Ammon's horn (tissue), 1 donor: ENCODE data around the gene CDH4.
A peak's percentile ranks its signal among the peaks of the same experiment; 100 is the strongest.

Experiments
- DNase-seq: peaks from one replicate; pipeline ENCODE4 v3.0.0-alpha.2; 2016; ENCODE audit warnings: low spot score

The CDH4 gene

DNA sequence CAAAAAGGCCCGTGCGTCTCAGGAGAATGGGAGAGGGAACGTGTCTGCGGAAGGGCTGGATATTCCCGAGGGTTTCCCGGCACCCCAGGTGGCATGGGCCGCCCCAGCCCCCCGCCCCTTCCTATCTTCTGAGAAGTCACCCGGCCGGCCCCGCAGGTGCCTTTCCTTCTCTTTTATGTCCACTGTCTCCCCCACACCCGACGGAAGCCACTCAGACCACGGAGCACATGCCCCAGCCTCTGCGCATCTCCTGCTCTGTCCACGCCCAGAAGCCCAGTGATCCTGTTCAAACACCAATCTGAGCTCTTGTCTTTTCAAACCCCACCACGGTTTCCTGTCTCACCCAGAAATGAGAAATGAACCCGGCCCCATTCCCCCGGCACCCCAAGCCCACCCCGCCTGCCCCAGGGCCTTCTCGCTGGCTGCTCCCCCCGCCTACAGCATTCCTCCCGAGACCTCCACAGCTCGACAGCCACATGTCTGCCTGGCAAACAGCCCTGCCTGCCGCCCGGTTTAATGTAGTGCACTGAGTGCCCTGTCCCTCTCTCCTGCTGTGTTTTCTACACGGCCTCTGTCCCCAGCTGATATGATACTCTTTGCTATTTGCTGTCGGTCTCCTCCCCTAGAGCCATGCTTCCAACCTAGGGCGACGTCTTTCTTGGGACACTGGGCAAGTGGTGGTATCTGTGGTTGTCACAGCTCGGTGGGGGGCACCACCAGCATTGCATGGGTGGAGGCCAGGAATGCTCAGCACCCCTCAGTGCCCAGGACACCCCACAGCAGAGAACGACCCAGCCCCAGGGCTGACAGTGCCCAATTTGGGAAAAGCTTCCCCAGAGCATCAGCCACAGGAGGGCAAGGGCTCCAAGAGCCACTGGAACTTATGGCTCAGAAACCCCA, 630.9 kb downstream of the CDH4 start:
- DNase-seq: no peak

DNA sequence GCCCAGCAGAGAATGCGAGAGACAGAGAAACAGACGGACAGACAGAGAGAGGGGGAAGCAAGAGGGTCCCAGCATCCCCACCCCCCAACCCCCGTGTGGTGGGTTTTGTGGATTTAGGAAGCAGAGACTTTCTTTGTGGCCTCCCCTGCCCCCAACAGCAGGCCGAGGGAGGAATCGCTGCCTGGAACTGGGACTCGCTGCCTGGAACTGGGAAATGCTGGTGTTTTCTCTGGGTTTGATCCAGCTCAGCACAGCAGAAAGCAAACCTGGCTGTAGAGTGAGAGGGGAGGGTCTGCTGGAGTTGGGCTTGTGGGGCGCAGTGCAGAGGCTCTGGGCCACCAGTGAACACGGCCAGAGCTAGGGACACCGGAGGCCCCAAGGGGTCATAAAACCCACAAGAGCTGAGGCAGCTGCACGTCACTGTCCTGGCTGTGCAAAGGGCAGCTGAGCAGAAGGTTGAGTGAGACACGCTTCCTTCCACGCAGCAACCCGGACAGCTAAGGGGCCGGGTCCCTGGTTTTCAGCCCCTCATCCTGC, 631.9 kb downstream of the CDH4 start:
- DNase-seq: no peak

DNA sequence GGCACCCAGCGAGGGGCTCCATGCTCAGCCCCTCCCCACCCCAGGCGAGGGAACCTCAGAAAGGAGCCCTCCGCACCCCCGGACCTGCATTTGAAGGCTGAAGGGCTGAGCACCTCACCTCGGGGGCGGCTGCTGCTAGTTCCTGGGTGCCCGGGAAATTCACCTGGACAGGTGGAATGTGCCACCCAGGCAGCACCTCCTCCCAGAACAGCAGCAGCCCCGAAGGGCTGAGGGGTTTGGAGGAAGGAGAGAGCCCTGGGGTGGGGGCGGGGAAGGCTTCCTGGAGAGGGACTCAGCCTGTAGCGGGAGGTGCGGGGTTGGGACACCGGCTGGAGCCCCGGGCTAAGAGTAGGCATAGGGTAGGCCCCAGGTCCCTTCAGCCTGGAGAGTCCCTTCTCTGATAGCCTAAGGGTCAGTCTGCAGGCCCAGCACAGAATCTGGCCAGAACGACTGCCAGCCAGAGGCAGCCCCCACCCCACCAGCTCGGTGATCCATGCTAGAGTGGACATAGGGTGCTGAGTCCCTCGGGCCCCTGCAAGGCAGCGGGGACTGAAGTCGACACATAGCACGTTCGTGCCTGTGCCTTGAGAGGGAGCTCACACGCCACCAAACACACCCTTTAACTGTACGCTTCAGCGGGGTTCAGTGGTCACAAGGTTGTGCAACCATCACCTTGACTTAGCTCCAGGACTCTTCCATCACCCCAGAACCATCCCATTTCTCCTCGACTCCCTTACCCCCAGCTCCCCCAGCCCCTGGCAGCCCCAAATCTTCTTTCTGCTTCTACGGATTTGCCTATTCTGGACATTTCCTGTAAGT, 632.7 kb downstream of the CDH4 start:
- DNase-seq: no peak

DNA sequence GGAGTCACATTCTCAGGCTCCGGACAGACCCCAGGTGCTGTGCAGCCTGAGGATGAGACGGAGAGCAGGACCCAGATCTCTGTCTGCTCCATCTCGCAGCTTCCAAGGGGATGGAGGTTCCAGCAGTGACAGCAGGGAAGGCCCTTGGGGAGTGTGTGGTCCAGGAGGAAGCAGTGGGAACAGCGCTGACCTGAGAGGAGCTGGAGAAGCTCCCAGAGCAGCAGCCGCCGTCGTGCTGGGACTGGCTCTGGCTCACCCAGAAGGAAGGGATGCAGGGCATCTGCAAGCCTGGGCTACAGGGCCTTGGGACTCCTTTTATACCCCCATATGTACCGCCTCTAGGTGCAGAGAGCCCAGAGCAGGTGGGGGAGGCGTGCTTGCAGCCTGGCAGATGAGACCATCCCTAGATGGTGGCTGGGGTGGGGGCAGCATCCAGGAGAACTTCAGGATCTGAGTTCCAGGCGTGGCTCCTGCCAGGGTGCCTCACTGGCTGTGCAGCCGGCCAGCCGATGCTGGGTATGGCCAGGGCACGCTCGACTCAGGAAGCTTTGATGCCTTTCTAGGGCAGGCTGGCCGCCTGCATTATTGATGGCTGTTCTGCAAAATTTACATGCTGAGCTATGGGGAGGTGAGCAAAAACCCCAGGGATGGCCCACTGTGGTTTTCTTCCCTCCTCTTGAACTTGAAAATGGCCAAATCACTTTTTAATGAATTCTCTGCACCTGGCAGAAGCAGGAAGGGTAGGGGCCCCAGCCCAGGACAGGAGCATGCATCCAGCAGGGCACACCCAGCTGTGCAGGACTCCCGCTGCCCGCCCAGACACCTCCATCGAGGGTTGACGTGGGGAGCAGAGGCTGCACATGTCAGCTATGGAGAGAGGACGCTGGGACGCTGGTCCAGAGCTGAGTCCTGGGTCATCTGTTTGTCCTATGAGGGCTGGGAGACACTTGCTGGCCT, 634.0 kb downstream of the CDH4 start:
- DNase-seq: no peak

DNA sequence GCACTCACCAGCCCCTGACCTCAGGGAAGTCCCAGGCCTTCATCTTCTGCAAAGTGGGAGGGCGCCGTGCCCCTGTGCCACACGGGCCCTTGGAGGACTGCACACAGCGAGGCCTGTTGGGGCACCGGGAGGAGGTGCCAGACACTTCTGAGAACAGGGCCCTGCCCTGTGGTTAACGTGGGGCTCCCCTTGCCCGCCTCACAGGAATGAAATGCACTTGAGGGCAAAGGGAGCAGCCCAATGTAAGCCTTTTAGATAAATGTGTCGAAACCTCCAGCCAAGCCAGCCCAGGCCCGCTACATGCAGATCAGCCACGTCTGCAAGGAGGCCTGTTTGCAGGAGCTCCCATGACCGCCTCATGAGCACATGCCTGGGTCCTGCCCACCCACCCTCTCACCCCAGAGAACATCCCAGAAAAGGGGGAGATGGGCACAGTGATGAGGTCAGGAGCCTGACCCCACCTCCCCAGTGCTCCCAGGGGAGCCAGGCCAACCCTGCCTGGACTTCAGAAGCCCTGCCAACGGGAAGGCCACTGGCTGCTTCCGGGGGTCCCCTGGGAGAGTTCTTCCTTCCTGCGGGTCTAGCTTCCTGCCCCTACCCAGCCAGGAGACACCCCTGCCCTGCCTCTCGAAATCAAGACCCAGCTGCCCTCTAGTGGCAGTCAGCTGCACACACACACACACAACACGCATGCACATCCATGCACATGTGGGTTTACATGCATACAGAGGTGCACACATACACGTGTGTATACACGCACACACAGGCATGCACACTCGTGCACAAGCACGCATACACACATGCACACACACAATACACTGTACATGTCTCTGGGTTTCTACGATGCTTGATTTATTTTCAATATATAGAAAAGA, 634.9 kb downstream of the CDH4 start:
- peak; percentile 65 for DNase-seq

DNA sequence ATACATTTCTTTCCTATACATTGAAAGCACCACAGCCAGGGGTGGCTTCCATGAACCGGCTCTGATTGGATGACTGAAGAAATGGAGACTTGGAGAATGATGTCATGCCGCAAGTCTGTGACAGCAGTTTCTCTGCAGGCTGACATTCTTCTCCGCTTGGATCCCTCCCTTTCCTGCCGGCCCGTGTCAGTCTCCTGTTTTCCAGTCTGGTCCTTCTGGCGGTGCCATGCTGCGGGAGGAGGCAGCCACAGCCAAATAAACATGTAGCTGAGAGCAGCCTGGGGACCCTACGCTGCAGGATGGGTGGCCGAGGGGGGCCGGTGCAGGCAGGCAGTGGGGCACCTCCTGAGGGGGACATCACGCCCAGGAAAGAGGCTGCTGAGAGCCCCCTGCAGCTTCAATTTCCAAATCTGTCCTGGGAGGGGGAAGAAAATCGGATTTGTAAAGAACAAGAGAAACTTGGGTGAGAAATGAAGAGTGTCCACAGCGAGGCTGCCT, 635.6 kb downstream of the CDH4 start:
- no peak for DNase-seq

DNA sequence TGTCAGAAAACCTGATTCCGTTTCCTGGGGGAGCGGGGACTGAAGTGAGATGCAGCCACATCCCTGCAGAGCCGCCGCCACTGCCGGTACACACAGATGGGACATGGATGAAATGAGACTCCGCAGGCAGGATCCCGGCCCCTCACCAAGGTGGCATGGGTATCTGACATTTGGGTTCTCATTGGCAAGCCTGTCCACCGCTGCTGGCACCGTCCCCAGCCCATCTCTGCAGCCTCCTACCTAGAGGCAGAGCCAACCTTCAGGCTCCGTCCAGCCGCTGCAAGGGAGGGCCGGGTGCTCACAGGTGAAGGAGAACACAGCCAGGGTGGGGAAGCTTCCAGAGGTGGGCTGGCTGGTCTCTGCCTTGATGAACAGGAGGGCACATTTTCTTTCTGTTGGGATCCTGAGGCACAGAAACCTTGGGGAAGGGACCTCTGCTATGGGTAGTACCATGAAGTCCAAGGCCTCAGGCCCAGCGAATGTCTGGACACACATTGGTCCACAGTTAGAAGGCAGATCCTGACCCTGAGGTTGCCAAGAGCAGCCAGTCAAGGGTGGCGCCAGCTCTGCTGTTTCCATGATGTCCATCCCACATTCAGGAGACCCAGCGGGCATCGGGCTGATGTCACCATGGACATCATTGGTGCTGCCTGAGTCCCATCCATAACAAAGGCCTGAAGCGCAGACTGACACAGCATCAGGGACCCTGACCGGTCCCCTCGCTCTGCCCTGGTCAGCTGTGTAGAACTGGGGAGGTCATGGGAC, 636.2 kb downstream of the CDH4 start:
- no peak for DNase-seq

DNA sequence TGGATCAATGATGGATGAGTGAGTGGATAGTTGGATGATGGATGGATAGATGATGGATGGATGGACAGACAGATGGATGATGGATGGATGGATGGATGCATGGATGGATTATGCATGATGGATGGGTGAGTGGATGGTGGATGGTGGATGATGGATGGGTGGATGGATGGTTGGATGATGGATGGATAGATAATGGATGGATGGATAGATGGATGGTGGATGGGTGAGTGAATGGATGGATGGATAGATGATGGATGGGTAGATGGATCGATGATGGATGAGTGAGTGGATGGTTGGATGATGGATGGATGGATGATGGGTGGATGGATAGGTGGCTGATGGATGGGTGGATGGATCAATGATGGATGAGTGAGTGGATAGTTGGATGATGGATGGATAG, 637.6 kb downstream of the CDH4 start:
- DNase-seq: no peak

DNA sequence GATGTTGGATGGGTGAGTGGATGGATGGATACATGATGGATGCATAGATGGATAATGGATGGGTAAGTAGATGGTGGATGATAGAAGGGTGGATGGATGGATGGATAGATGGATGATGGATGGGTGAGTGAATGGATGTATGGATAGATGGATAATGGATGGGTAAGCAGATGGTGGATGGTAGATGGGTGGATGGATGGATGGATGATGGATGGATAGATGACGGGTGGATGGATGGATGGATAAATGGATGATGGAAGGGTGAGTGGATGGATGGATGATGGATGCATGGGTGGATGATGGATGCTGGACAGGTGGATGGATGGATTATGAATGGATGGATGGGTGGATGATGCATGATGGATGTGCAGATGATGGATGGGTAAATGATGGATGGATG, 638.1 kb downstream of the CDH4 start:
- DNase-seq: no peak

DNA sequence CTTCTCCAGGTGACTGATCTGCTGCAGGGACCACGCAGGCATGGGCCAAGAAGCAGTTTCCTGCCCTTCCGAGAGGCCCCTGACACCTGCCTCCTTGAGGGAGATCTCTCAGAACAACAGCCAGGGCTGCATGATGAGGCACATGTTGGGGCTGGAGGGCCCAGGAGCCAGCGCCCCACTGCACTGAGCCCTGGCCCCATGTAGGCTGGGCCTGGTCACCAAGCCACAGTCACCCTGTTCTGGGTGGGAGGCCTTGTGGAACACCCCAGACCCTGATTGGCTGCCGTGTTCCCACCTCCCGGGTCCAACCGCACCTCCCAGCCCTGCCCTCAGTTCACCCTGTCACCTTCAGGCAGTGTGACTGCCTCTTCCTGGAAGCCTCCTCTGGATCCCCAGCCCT, 639.4 kb downstream of the CDH4 start:
- DNase-seq: no peak

DNA sequence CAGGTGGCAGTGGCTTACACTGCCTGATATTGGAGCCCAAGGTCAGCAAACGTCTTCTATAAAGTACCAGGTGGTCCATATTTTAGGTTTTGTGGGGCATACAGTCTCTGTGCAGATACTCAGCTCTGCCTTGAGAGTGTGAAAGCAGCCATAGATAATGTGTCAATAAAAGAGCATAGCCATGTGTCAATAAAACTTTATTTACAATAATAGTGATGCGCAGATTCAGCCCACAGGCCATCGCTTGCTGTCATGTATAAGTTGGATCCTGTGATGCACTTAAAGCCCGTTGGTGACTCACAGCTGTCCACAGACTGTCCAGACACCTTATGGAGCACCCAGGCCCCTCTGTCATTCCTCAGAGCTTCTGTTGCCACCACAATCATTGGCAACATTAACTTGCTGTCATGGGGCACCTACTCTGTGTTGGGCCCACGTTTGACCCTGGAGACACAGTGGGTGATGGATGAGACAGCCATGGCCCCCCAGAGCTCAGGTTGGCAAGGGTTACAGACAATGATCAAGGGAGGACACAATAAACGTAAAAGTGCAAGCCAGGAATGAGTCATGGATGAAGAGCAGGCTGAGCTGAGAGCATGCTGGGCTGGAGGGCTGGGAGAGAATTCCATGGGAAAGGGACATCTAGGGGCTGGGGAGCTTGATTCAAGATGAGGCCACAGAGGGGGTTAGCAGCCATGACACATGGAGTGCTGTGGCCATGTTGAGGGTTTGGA, 640.0 kb downstream of the CDH4 start:
- no peak for DNase-seq

DNA sequence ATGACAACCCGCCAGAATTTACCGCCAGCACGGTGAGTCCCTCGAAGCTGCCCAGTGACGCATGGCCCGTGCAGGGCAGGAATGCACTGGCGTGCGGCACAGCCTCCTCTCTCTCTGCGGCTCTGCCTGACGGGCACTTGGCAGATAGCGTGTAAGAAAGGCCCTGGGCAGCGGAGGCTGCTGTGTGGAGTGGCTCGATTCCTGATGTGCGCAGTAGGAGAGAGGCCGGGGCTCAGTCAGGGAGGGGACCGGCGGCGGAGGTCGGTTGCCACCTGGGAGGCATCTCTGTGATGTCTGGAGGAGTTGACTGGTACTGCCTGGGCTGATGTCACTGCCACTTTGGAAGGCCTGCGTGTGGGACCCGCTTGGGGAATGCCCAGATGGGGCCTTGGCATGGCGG, 643.0 kb downstream of the CDH4 start:
- DNase-seq: no peak

DNA sequence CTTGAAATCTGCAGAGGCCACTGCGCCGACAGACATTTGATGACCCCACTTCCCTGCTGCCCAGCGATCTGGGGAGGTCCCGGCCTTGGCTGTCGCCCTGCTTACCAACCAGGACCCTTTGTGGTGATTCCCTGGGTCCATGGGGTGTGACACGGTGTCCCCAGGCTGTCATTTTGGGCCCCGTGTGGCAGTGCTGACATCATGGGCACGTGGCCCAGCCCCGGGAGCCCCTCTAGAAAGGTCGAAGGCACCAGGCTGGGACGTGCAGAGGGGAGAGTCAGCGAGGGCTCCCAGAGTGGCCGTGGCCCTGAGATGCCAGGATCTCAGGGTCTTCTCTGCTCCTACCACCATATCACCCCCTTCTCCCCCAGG, 643.6 kb downstream of the CDH4 start:
- no peak for DNase-seq

DNA sequence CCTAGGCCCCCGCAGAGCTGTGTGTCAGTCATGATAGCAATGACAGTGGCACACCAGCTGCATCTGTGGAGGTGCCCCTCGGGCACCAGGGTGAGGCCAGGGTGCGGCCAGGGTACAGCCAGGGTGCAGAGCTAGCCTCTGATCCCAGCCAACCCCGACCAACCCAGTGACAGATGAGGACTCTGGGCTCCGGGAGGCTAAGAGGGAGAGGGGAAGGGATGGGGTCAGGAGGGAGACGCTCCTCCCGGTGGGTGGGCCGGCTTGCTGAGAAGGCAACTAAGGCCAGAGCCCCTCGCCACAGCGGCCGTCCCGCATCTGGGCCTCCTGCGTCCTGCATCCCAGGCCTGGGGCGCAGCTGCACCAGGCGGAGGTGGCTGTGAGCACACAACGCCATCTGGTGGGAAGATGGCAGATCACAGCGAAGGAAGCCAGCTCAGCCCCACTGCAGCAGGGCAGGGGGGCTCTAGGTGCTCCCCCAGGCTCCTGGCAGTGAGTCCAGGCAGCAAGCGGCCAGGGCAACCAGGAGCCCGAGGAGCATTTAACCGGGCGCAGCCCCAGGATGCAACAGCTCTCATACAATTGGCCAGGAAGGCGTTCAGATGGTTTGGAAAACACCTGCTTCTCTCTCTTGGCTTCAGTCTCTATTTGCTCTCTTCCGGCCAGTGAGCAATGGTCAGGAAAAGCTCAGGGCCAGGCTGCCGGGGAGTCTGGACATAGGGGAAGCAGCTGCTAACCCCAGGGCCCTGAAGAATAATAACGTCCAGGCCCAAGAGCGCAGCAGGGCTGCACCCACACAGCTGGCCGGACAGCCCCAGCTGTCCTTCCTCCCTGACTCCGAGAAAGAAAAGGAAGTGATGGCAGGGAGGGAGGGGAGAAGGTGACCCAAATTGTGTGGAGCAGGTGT, 644.2 kb downstream of the CDH4 start:
- DNase-seq: peak; percentile 76

DNA sequence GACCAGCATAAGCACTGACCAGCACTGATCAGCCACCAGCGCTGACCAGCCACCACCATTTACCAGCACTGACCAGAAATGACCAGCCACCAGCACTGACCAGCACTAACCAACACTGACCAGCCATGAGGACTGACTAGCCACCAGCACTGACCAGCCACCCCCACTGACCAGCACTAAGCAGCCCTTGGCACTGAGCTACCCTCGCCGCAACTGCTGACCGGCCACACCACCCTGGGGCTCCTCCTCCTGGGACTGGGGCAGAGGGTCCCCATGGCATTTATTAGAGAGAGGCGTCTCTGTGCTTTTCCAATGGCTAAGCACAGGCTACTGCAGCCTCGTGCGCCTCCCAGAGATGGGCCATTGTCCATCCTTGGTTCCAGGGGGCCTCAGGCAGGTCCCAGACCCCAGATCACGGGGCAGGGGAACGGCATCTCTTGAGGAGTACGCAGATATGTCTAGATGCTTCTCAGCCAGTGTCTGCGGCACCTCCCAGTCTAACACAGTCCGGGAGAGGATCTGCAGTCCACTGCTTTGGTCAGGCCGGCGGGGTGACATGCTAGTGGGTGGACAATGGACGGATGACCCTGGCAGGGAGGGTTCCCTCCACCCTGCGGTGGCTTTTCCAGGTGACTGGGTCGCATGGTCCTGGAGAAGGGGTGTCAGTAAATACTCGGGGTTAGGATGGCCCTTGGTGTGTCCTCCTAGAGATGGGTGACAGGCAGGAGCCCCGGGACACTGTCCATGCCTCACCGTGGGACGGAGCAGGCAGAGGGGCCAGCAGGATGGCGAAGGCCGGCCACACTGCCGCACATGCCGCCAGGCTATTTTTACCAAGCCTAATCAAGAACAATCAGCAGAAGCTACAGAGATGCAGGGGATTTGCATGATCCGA, 645.6 kb downstream of the CDH4 start:
- no peak for DNase-seq

DNA sequence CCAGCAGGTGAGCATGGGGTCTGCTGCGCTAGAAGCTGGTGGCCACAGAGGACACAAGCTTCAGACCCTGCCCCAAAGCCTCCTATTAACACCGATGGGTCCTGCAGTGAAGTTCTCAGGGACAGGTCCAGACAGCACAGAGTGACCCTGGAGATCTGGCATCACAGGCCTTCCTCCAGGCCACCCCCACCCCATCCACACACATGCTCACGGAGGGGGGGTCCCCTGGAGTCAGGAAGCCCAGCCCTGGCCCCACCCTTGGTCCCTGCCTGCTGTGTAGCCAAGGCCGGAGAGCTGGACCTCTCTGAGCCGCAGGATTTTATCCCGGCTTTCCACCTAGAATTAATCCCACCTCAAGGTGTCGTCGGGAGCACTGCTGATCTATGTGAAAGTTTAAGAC, 646.3 kb downstream of the CDH4 start:
- DNase-seq: no peak
